Epithelial cell of esophagus (primary cell): ENCODE data around the gene RRAGC.
A peak's percentile ranks its signal among the peaks of the same experiment; 100 is the strongest.
"Not testable (repeated sequence)": the region's sequence is repeated elsewhere in the genome, so short reads cannot be mapped to it uniquely, and the experiment has no call there.

Experiments
- DNase-seq: peaks from one replicate; pipeline ENCODE4 v3.0.0; 2010; ENCODE audit warnings: low read depth
- H3K4me3 ChIP-seq: 2 replicates; pipeline ENCODE4 v1.5.1; 2011; ENCODE audit warnings: mild to moderate bottlenecking, low read length, control low read depth
- TF ChIP-seq, protein P1 (sequence below): IDR thresholded peaks from 2 replicates; pipeline ENCODE4 v1.5.1; 2011; ENCODE audit warnings: low read depth, mild to moderate bottlenecking, low read length, control low read depth, inconsistent platforms; ENCODE audit not compliant: insufficient read depth; ENCODE audit errors: missing control alignments

The RRAGC gene

DNA sequence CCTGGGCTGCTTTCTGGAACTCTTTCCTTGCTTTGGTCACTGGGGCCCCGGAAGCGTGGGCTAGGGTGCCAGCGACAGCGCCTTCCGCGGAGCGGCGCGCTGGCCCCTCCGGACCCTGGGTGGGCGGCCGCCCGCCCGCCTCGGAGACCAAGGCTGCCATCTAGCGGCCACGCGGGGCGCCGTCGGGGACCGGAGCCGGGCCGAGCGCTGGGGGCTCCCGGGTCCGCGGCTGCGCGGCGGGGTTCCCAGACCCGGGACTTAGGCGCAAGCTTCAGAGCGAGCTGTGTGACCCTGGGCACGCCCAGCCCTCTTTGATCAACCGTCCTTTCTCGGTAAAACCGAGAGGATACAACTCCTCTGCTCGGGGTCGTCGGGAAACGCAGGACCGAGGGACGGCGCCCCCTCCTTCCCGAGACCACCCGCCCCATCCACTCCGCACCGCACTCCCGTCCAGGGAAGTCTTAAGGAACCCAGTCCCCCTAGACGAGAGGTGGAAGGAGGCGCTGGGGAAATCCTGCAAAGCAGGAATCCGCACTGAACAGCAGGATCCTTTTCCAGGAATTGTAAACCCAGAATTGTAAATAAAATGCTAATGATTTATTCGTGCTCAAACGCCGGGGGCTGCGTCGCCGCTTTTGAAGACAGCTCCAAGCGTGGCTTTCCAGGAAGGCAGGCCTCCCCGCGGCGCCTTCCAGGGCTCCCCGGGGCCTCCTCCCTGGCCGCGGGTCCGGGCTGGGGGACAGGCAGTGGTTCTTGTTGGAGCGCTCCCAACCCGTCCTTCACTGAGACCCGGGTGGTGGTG is 41.2 kb downstream of the RRAGC start:
- no peak overlapping the region for H3K4me3 ChIP-seq
- TF ChIP-seq, protein P1, sequence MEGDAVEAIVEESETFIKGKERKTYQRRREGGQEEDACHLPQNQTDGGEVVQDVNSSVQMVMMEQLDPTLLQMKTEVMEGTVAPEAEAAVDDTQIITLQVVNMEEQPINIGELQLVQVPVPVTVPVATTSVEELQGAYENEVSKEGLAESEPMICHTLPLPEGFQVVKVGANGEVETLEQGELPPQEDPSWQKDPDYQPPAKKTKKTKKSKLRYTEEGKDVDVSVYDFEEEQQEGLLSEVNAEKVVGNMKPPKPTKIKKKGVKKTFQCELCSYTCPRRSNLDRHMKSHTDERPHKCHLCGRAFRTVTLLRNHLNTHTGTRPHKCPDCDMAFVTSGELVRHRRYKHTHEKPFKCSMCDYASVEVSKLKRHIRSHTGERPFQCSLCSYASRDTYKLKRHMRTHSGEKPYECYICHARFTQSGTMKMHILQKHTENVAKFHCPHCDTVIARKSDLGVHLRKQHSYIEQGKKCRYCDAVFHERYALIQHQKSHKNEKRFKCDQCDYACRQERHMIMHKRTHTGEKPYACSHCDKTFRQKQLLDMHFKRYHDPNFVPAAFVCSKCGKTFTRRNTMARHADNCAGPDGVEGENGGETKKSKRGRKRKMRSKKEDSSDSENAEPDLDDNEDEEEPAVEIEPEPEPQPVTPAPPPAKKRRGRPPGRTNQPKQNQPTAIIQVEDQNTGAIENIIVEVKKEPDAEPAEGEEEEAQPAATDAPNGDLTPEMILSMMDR, result peak; percentile 29
- no peak for DNase-seq

DNA sequence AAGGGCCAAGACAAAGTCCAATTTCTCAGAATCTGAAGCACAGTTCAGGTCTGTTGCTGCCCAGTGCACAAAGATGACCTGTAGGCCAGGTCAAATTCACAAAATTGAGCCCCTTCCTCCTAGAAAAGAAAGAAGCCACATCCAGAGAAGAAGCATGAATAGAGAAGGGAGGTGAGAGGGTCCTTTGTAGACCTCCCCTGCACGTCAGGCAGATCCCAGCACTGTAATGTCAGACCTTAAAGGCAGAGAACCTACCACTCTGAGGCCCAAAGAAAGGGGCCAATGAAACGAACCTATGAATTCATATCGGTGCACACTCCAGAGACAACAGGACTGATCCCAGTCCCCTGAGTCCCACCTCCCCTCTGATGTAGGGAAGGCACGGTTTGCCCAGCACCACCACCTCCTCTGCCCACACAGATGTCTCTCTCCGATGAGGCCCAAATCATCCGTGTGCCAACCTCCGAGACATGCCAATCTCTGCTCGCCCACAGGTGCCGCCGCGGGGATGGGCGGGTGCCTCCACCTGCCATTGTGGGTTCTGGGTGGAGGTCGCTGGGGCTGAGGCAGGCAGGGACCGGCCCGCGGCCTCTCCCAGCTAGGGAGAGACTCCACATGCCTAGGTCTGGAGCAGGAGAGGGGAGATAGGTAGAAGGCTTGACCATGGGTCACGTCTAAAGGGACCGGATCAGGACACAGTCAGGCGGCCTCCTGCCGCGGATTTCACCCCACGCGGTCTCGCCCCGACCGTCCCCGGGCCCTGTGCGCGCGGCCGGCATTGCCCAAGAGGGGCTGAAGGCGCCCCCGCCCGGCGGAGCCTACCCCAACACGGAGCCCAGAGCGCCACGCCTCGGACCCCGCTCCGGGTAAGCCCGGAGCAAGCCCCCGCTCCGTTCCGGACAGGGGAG is 42.1 kb downstream of the RRAGC start:
- TF ChIP-seq, protein P1, result no peak
- DNase-seq, result no peak
- H3K4me3 ChIP-seq, result no peak overlapping the region

DNA sequence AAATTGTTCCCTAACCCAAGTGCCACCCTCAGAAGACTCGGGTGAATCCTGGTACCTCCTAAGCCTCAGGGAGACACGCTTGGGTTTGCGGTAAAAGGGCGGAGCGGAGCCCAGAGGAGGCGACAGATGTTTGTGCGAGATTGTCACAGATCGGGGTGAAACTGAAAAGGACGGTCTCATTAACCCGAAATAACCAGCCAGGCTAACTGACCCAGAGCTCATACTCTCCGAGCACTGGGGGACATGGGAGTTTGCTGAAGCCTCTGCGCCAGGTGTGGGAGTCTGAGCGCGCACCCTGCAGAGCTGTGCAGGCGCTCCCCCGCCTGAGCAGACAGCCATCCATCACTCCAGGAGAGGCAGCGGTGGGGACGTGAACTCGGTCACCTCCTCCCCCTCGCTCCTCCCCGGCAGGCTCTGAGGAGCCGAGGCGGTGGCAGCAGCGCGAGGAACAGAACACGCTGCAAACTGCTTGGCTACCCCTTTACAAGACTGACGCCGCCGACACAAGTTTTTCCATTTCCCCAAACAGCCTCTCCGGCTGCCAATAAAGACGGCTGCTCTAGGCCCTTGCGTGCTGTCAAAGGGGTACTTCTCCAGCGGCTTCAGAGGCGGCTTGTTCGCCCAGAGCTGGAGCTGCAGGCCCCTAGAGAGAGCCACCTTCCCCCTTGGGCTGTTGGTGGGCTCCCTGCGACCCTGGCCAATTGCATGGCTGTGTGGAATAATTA is 43.5 kb downstream of the RRAGC start:
- TF ChIP-seq, protein P1, result no peak
- no peak for DNase-seq
- no peak overlapping the region for H3K4me3 ChIP-seq

DNA sequence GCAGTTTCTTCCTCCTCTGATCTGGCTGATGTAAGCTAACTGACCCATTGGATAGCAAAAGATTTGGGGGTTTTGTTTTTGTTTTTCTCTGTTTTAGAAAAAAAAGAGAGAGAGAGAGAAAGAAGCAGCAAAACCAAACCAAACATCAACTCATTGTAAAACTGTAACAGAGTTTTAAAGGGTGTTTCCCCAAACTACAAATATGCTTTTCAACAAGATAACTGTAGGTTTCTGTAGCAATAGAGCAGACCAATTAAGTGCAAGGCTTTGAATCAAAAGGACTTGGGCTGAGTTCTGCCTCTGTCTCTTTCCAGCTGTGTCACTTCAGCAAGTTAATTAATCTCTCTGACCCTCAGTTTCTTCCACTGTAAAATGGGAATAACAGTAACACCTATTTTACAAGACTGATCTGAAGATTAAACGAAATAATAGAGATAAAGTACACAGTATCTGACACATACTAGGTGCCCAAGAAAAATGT is 44.5 kb downstream of the RRAGC start:
- TF ChIP-seq, protein P1, result no peak
- no peak for DNase-seq
- H3K4me3 ChIP-seq, result no peak overlapping the region

DNA sequence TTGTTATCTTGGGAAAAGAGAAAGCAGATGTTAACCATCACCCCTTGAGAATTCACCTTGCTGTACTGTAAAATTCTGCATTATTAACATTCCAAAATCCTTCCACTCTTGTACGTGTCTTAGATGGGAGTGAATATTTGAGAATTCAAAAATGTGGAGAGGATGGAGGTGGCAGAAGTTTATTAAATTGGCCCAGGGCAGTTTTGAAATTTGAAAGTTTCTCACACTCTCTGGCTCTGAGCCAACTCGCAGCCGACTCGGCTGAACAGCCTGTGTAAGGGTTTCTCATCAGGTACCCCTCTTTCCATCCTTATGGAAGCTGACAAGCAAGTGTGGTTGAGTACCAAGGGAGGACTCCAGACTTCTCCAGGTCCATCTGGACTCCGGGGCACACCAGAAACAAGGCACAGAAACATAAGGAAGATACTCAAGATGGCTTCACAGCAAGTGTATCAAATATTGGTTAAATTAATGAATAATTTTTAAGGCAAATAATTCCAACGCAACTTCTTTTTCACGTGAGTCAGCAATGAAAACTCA is 45.1 kb downstream of the RRAGC start:
- TF ChIP-seq, protein P1, result no peak
- no peak overlapping the region for H3K4me3 ChIP-seq
- no peak for DNase-seq

DNA sequence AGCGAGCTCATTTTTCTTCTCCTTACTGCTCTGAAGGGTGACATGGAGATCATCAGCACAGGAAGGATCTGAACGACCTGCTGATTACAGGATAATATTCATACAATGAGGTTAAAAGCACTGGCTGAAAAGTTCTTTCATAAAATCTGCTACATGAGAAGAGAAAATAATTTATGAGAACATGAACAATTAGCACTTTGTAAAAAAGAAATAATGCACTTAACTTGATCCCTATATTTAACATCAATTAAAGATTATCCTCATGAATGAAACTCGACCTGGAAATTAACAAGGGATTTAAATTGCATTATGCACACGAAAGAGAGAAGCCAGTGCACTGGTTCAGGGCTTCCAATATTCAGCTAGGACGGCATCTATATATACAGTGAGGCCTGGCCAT is 46.6 kb downstream of the RRAGC start:
- no peak for DNase-seq
- no peak overlapping the region for H3K4me3 ChIP-seq
- TF ChIP-seq, protein P1, result no peak

DNA sequence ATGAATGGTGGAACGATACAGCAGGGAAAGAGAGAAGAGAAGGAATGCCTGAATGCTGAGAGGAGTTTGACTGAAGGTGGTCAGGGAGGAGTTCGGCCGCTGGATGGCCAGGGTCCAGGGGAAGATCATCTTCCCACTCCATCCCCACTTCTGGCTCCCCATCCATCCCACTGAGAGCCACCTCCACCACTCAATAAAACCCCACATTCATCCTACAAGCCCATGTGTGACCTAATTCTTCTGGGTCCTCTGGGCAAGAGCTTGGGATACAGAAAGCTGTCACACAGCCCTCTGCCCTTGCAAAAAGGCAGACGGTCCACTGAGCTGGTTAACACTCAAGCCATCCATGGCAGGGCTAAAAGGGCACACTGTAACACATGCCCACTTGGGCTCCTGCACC is 48.1 kb downstream of the RRAGC start:
- DNase-seq, H3K4me3 ChIP-seq: not testable (repeated sequence)
